ELF-1 (cell line): Measurements from ENCODE around the gene CYRIA.

Experiments
- DNase-seq: peaks from one replicate; pipeline ENCODE4 v3.0.0-alpha.2; 2016; ENCODE audit warnings: low read depth, low spot score

CYRIA gene

GRCh38 chr2:16629770-16630169 is 35.9 kb downstream of the CYRIA start:
- DNase-seq = no peak

GRCh38 chr2:16629044-16629443 is 36.6 kb downstream of the CYRIA start:
- DNase-seq = no peak

- no peak for DNase-seq
Observed at GRCh38 chr2:16628314-16628713, 37.3 kb downstream of the CYRIA start.

- no peak for DNase-seq
Observed at GRCh38 chr2:16626997-16627605, 38.5 kb downstream of the CYRIA start.

- no peak for DNase-seq
Observed at GRCh38 chr2:16626497-16626896, 39.1 kb downstream of the CYRIA start.

GRCh38 chr2:16625759-16626158 is 39.9 kb downstream of the CYRIA start:
- no peak for DNase-seq

DNA sequence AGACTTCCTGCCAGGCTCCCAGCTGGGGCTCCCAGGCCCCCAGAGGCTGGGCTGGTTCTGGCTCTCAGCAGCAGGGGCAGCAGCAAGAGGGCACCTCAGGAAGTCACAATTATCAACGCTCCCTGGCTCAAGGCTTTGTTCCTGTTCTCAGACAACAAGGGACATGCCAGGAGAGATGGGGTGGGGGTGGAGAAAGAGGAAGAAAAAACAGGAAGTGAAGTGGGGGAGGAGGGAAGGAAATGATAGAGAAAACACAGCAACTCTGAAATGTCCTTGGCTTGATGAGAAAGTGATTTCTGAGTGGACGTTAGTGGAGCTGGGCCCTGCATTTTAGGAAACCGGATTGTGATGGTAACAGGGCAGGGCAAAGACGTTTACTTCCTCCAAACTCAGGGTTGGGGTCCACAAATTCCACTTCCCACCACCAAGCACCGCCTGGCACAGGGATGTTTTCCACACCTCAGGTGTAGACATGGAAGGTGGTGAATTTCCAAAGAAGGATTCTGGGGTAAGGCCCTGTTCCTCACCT is 40.4 kb downstream of the CYRIA start:
- no peak for DNase-seq

GRCh38 chr2:16624436-16624780 is 41.2 kb downstream of the CYRIA start:
- no peak for DNase-seq

- DNase-seq = no peak
Observed at GRCh38 chr2:16623564-16624435, 41.8 kb downstream of the CYRIA start.

DNA sequence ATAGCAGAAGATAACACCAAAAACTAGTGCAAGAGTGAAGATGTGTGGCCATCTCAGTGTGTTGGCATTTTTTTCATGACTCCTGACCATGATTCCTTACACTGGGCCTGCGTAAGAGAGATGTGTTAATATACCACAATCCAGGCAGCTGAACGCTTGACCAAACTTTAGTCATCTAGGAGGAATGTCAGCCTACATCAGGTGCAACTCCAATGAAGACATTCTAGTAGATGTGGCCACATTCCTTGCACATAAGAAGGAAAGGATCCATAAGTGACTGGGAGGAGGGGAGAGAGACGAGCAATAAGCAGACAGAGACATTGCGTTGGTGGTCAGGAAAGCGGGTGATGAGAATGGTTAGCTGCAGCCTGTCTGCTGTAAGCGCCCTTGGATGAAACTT is 42.6 kb downstream of the CYRIA start:
- DNase-seq = no peak

DNA sequence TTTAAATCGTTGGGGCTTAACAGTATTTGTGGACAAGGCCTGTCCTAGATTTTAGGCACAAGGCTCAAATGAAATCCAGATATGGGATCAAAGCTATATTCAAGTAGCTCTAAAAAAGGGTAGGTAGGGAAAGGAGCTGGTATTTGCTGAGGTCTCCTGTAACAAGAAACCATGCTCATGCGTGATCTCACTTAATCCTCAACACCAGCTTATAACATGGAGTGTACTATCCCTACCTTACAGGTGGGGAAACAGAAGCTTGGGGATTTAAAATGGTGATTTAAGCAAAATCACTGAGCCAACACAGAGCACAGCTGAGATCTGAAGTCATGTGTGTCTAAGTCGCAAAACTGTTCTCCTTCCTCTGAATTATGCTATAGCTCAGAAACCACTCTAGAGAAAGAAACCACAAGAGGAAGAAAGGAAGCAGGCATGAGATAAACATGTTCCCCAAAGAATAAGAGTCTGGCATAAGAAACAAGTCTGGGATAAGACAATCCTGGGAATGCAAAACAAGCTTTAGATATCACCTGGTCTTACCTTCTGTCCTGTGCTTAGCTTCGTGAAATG is 43.1 kb downstream of the CYRIA start:
- no peak for DNase-seq

GRCh38 chr2:16621316-16621715 is 44.3 kb downstream of the CYRIA start:
- DNase-seq = no peak

GRCh38 chr2:16620590-16620989 is 45.0 kb downstream of the CYRIA start:
- peak; percentile 74 for DNase-seq

DNA sequence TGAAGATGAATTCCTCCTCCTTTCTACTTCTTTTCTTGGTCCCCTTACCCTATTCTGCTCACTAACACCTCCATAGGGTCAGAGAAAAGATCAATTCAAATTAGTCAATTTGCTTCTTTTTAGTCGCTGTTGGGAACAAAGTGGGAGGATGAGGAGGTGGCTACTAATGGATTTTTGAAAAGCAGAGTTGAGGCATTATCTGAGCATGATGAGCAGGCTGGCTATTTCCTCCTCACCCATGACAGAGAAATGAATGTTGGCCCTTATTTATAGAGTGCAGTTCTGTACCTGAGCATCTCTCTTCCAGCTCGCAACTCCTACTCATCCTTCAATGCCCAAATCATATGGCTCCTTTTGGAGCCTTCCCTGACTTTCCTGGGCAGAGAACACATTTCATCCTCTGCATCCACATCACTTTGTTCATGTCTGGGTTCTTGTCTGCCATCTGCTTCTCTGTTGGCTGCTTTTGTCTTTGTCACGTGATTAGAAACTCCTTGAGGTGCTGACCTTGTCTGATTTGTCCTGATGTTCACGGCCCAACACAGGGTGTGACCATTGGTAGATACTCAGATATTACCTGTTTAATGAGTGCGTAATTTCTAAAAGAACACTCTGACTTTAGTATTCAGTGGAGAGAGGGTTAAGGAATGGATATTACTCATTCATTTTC is 45.9 kb downstream of the CYRIA start:
- no peak for DNase-seq

GRCh38 chr2:16617282-16618266 is 48.1 kb downstream of the CYRIA start:
- DNase-seq = peak; percentile 63
